GM18909 (cell line): ENCODE measurements around the gene DDX59.
"Not testable (repeated sequence)": the region's sequence is repeated elsewhere in the genome, so short reads cannot be mapped to it uniquely, and the experiment has no call there.

Source experiments
- ATAC-seq: cut with Tn5 transposase; IDR thresholded peaks from one replicate; pipeline ENCODE4 v1.9.1; 2021; ENCODE audit warnings: mild to moderate bottlenecking; ENCODE audit not compliant: unreplicated experiment, poor library complexity

The DDX59 gene

GRCh38 chr1:200631375-200631774, 38.3 kb downstream of the DDX59 start:
- no peak for ATAC-seq

GRCh38 chr1:200630515-200630899, 39.2 kb downstream of the DDX59 start:
- not testable (repeated sequence) for ATAC-seq

GRCh38 chr1:200629876-200630514, 39.7 kb downstream of the DDX59 start:
- no peak for ATAC-seq

- ATAC-seq = peak; percentile 79
Measured at GRCh38 chr1:200628223-200628881, 41.4 kb downstream of the DDX59 start.

GRCh38 chr1:200627575-200628222, 42.0 kb downstream of the DDX59 start:
- no peak for ATAC-seq

- no peak for ATAC-seq
Measured at GRCh38 chr1:200626853-200627534, 42.7 kb downstream of the DDX59 start.

- no peak for ATAC-seq
Measured at GRCh38 chr1:200625381-200625824, 44.3 kb downstream of the DDX59 start.

- no peak for ATAC-seq
Measured at GRCh38 chr1:200624679-200625335, 44.9 kb downstream of the DDX59 start.

GRCh38 chr1:200620273-200621131, 49.2 kb downstream of the DDX59 start, which contains the start of gene KIF14:
Gene KIF14, minus strand, starts transcription at chr1:200620751. Its CDS starts 2,028 bp downstream, at chr1:200618723.
- ATAC-seq = peak; percentile 97

- ATAC-seq = no peak
Measured at GRCh38 chr1:200619894-200620272, 49.8 kb downstream of the DDX59 start.

GRCh38 chr1:200610846-200611245, 58.9 kb downstream of the DDX59 start:
- no peak for ATAC-seq

GRCh38 chr1:200602632-200603031, 67.1 kb downstream of the DDX59 start:
- ATAC-seq = no peak
